Left lung (tissue), 10 donors: ENCODE results near the gene OR4D11. TPM values are rescaled to one million over a fixed set of nuclear protein-coding genes. Genes with fewer than 3 reads are reported as not detected.
A peak's percentile ranks its signal among the peaks of the same experiment; 100 is the strongest.

ENCODE experiments used
- ATAC-seq: fragments of 200-7000 bp; cut with Tn5 transposase; one replicate; pipeline ENCODE4 v1.9.1; 2020; ENCODE audit warnings: moderate library complexity
- DNase-seq, 4 donors: peaks; one replicate each; pipeline ENCODE4 v3.0.0-alpha.2; 2013 to 2020
- H3K27ac ChIP-seq, 2 donors: fragments of 200-600 bp; sonication (generic) in 1 of 2; one replicate each; pipeline versions ENCODE4 v1.5.0 to v1.8.0; 2020 to 2021
- H3K27me3 ChIP-seq, 2 donors: fragments of 200-600 bp; sonication (generic) in 1 of 2; one replicate each; pipeline versions ENCODE4 v1.5.0 to v1.8.0; 2020 to 2021
- H3K36me3 ChIP-seq, 2 donors: fragments of 200-600 bp; sonication (generic) in 1 of 2; one replicate each; pipeline versions ENCODE4 v1.5.0 to v1.8.0; 2020 to 2021
- H3K4me1 ChIP-seq, 2 donors: fragments of 200-600 bp; one replicate each; pipeline ENCODE4 v1.8.0; 2021
- H3K4me3 ChIP-seq, 2 donors: fragments of 200-600 bp; sonication (generic) in 1 of 2; one replicate each; pipeline versions ENCODE4 v1.5.0 to v1.8.0; 2020 to 2021; ENCODE audit warnings: mild to moderate bottlenecking in 1 of 2
- H3K9me3 ChIP-seq, 2 donors: fragments of 200-600 bp; sonication (generic) in 1 of 2; one replicate each; pipeline versions ENCODE4 v1.5.0 to v1.8.0; 2020 to 2021
- intact Hi-C, 2 donors: fragments of 100-400 bp; cut with DNase I; formaldehyde crosslinking; loops; one replicate each; pipeline versions ENCODE4 v1.11.2 to v1.14.2; 2022
- polyA plus RNA-seq, 6 donors: library from polyadenylated mRNA; unstranded; fragments of 120-200 nt; gene quantifications; one replicate each; pipeline ENCODE4 v1.2.1, GENCODE V29; 2013; ENCODE audit not compliant: insufficient read length in 6 of 6
- total RNA-seq, 2 donors: library from RNA; stranded (reverse); fragmentation: NEBNext Ultra II Directional; extraction: Animal tissue kit (Norgen Biotek cat#: 25700); gene quantifications; one replicate each; pipeline ENCODE4 v1.2.1, GENCODE V29; 2021
- TF ChIP-seq, protein P1 (sequence below), 2 donors: fragments of 200-600 bp; sonication (generic) in 1 of 2; IDR thresholded peaks; one replicate each; pipeline versions ENCODE4 v1.5.0 to v1.8.0; 2021; ENCODE audit warnings: antibody characterized with exemption in 2 of 2
- donor health status: DM: no; HTN: yes; CAD: no.
- donor health status: DM: no; HTN: no; CAD: no.

The OR4D11 gene
- total and polyA plus RNA-seq, 8 donors: not detected

GRCh38 chr11:59475176-59475575, 28.2 kb upstream of the OR4D11 start:
- Histone ChIP-seq H3K27ac (no peak overlapping the region), H3K4me3 (no peak overlapping the region), H3K4me1 (no peaks in the 10 kb centered on the region), H3K36me3 (no peaks in the 10 kb centered on the region), H3K27me3 (no peaks in the 10 kb centered on the region), H3K9me3 (no peaks in the 10 kb centered on the region)
- TF ChIP-seq, protein P1, sequence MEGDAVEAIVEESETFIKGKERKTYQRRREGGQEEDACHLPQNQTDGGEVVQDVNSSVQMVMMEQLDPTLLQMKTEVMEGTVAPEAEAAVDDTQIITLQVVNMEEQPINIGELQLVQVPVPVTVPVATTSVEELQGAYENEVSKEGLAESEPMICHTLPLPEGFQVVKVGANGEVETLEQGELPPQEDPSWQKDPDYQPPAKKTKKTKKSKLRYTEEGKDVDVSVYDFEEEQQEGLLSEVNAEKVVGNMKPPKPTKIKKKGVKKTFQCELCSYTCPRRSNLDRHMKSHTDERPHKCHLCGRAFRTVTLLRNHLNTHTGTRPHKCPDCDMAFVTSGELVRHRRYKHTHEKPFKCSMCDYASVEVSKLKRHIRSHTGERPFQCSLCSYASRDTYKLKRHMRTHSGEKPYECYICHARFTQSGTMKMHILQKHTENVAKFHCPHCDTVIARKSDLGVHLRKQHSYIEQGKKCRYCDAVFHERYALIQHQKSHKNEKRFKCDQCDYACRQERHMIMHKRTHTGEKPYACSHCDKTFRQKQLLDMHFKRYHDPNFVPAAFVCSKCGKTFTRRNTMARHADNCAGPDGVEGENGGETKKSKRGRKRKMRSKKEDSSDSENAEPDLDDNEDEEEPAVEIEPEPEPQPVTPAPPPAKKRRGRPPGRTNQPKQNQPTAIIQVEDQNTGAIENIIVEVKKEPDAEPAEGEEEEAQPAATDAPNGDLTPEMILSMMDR (IDR thresholded peaks at IDR 0.05): no peak
- ATAC-seq: no peak
- DNase-seq: peak in 1 of 4 donors; percentile 12
- intact Hi-C loops: no loop called here

- Histone ChIP-seq H3K27ac (no peak overlapping the region), H3K36me3 (no peaks in the 10 kb centered on the region), H3K4me1 (no peaks in the 10 kb centered on the region), H3K4me3 (no peak overlapping the region), H3K27me3 (no peaks in the 10 kb centered on the region), H3K9me3 (no peaks in the 10 kb centered on the region)
- TF ChIP-seq, protein P1 (IDR thresholded peaks at IDR 0.05): no peak
- intact Hi-C loops: no loop called here
- ATAC-seq: no peak
- no peak for DNase-seq
Observed at GRCh38 chr11:59479906-59480305, 23.5 kb upstream of the OR4D11 start.

DNA sequence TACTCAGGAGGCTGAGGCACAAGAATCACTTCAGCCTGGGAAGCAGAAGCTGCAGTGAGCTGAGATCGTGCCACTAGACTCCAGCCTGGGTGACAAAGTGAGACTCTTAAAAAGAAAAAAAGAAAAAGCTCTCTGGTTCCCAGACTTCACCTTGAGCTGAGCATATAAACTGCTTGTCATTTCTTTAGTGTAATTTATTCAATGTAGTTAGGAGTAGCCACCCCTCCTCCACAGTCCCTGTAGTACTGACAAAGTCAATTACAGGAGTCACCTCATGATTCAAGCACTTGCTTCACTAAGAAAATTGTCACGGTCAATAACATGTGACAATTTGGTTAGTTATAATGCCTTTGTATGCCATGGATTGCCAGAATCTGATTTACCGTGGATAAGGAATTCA, 23.0 kb upstream of the OR4D11 start:
- no peaks in the 10 kb centered on the region for H3K27me3 ChIP-seq
- TF ChIP-seq, protein P1 (IDR thresholded peaks at IDR 0.05): no peak
- ATAC-seq: no peak
- H3K4me1 ChIP-seq: no peaks in the 10 kb centered on the region
- DNase-seq: no peak
- H3K27ac ChIP-seq: no peak overlapping the region
- no peaks in the 10 kb centered on the region for H3K36me3 ChIP-seq
- intact Hi-C loops: no loop called here
- H3K9me3 ChIP-seq: no peaks in the 10 kb centered on the region
- no peak overlapping the region for H3K4me3 ChIP-seq

DNA sequence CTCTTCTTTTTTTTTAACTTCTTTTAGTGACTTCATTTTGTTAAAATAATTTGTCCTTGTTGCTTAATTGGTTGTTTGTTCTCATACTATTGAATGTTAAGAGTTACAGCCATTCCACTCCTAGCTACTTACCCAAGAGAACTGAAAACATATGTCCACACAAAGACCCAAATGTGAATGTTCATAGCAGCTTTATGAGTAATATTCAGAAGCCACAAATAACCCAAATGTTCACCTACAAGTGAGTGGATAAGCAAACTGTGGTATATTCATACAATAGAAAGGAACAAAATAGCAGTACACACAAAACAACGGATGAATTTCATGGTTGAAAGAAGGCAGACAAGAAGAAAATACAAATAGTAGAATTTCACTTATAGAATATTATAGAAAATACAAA, 1.4 kb upstream of the OR4D11 start:
- no peaks in the 10 kb centered on the region for H3K9me3 ChIP-seq
- DNase-seq (no peak), ATAC-seq (no peak)
- no peaks in the 10 kb centered on the region for H3K27me3 ChIP-seq
- no peaks in the 10 kb centered on the region for H3K4me1 ChIP-seq
- H3K4me3 ChIP-seq: no peak overlapping the region
- no peaks in the 10 kb centered on the region for H3K36me3 ChIP-seq
- no peak overlapping the region for H3K27ac ChIP-seq
- TF ChIP-seq, protein P1 (IDR thresholded peaks at IDR 0.05): no peak
- intact Hi-C loops: no loop called here

- no peak within 1 kb of the TSS for H3K4me3 ChIP-seq
- no peaks in the 10 kb centered on the region for H3K9me3 ChIP-seq
- TF ChIP-seq, protein P1 (IDR thresholded peaks at IDR 0.05): no peak
- DNase-seq (peak in 2 of 4 donors; percentile 1 to 30), ATAC-seq (peak; percentile 72)
- H3K4me1 ChIP-seq: peaks cover 0 to 20% of the 10 kb centered on the region in 2 donors
- intact Hi-C loops: no loop called here
- no peaks in the 10 kb centered on the region for H3K27me3 ChIP-seq
- no peaks in the 10 kb centered on the region for H3K36me3 ChIP-seq
- peak within 1 kb of the TSS in 1 of 2 donors; percentile 65 for H3K27ac ChIP-seq
Observed at GRCh38 chr11:59510941-59511589, 7.7 kb downstream of the OR4D11 start, which contains the start of gene OR4D9. OR4D9 (plus strand) TSS chr11:59511539; CDS start chr11:59514913, 3,374 bp downstream.
